HG03135 (cell line): ENCODE data around the gene PEMT.

Experiments used
- ATAC-seq: cut with Tn5 transposase; IDR thresholded peaks from one replicate; pipeline ENCODE4 v1.9.1; 2021; ENCODE audit warnings: mild to moderate bottlenecking, moderate library complexity; ENCODE audit not compliant: unreplicated experiment

Gene PEMT

DNA sequence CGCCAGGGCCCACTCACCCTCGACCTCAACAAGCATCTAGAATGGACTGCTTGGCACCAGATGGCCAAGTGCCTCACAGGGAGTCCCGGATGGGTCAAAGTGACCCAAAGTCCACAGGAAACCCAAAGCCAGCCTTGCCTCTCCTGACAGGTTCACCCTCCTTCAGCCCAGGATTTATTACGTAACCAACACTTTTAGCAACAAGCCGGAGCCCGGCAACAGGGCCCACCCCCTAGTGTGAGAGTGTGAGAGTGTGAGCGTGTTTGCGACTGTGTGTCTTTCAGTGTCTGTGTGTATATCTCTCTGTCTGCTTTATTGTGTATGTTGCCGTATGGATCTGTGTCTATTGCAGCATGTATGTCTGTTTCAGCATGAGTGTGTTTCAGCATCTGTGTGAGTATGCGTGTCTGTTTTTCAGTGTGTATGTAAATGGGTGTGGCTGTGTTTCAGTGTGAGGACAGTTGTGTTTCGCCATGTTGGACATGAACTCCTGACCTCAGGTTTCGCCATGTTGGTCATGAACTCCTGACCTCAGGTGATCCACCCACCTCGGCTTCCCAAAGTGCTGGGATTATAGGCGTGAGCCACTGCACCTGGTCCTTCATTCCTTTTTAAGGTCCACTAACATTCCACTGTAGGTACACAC lies 13.7 kb upstream of the PEMT start:
- no peak for ATAC-seq

DNA sequence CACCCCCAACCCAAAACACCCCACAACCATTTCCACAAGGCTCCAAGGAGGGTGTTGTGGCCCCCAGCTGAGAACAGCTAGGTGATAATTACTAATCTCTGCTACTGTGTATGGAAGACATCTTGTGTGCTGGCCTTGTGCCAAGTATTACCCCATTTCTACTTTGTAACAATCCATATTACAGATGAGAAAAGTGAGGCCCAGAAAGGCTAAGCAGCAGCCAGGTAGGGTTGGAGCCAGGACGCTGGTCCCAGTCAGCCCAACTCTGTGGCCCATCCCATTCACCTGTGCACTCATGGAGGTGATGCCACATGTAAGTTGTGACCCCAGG lies 12.4 kb upstream of the PEMT start:
- ATAC-seq = no peak

- ATAC-seq = no peak
Observed at GRCh38 chr17:17603178-17603894, 11.8 kb upstream of the PEMT start.

DNA sequence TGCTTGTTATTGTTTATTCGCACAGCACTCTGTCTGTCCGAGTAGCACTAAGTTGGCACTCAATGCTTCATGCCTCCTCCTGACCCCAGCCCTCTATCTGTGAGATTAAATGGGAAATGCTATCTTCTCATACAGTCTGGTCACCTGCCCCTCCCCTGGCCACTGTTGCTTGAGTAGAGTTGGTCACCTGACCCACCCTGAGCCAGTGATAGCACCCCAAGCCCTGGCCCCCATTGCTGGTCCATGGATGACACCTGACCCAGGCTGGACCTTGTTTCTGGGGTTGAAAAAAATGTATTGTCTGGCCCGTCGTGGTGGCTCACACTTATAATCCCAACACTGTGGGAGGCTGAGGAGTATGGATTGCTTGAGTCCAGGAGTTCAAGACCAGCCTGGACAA lies 8.5 kb upstream of the PEMT start:
- no peak for ATAC-seq

GRCh38 chr17:17598003-17598402 lies 6.5 kb upstream of the PEMT start:
- no peak for ATAC-seq

- no peak for ATAC-seq
Observed at GRCh38 chr17:17595755-17596154, 4.2 kb upstream of the PEMT start.

- ATAC-seq = no peak
Observed at GRCh38 chr17:17593222-17593620, 1.7 kb upstream of the PEMT start.

DNA sequence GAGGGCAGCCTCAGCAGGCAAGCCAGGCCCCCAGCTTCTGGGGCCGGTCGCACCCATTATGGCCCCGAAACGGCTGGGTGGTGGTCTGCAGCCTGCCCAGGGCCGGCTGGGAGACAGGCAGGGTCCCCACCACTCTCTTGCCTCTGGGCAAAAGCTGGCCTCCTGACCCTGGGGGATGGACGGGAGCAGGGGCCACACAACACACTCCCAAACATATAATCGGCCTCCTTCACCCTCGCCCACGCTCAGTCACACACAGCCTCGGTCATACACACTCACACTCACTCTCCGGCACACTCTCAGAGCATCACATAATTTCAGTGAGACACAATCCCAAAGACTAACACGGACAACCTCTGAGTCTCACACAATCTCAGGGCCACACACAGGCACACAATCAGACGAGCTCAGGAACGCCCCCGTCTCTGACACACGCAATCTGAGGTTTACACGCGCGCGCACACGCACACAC lies 589 bp downstream of the PEMT start:
- ATAC-seq = no peak

DNA sequence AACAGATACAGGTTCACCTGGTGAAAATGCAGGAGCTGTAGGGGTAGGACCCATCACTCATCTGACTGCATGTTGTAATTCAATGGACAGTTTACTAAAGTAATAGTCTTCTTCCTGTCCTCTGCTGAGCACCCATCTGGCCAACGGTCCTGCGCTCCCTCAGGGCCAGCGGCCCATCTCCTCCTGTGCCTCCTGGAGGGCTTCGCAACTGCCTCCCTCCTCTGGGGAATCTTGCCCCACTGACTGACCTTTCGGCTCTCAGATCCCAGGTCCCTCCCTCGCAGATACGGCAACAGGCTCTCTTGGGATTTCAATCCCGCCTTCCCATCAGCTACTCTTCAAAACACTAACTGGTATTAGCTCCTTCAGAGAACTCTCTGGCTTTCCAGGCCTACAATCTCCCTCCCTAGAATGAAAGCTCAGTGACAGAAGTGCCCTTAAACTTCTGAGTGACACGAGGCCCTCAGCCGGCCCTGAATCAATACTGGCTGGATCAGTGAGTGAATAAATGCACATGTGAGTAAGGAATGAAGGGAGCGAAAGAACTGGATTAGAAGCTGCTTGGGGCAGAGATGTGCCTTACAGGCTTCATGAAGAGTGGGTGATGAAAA lies 1.3 kb downstream of the PEMT start:
- no peak for ATAC-seq

DNA sequence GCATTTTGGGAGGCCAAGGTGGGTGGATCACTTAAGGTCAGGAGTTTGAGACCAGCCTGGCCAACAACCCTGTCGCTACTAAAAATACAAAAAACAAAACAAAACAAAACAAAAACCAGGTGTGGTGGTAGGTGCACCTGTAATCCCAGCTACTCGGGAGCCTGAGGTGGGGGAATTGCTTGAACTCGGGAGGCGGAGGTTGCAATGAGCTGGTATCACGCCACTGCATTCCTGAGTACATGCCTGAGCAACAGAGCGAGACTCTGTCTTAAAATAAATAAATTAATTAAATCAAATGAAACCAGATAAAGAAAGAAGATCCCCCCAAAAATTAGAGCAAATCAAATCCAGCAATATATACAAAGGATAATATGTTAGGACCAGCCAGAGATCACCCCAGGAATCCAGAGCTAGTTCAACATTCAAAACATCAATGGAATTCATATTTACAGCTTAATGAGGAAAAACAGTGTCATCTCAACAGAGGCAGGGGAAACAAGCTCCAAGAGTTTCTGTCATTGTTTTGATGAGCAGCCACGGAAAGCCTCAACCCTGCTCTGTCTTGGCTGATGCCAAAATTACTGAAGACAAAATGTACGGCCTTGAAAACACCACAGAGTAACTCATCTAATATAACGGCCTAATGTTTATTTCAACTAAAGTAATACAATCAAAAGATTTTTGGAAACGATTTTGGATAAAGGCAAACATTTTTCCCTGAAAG lies 3.7 kb downstream of the PEMT start:
- no peak for ATAC-seq

GRCh38 chr17:17582372-17582771 lies 9.1 kb downstream of the PEMT start:
- no peak for ATAC-seq

DNA sequence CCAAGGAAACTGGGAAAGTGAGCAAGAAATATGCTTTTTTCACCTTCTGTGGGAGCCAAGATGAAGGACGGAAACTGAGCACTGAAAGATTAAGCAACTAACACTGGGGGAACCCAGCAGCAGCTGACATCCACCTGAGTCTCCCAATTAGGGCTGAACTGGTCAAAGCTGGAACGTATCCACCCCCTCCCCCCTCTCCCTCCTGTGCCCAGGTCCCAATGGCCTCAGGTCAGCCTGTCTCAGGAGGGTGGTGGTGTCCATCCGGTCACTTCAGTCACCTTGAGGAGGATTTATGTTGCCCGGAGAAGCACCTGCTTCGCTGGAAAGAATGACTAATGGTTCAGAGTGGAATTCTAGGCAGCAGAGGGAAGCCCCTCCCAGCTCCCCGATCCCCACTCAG lies 10.0 kb downstream of the PEMT start:
- no peak for ATAC-seq

- no peak for ATAC-seq
Observed at GRCh38 chr17:17580662-17581470, 10.6 kb downstream of the PEMT start.

GRCh38 chr17:17579691-17580090 lies 11.8 kb downstream of the PEMT start:
- no peak for ATAC-seq

DNA sequence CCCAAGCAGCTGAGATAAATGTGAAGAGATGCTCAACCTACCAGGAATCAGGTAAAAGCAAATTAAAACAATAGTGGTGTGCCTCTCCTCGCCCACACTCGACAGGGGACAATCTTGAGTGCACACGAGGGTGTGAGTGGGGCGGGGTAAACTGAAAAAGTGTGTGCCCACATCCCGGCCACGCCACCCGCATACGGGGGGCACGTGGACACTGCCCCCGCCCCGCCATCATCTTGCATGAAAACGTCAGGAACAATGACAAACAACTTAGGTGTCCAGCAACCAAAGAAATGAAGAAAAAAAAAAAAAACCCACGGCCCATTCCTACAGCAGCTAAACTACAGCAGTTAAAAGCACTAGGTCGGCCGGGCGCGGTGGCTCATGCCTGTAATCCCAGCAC lies 14.1 kb downstream of the PEMT start:
- ATAC-seq = no peak

DNA sequence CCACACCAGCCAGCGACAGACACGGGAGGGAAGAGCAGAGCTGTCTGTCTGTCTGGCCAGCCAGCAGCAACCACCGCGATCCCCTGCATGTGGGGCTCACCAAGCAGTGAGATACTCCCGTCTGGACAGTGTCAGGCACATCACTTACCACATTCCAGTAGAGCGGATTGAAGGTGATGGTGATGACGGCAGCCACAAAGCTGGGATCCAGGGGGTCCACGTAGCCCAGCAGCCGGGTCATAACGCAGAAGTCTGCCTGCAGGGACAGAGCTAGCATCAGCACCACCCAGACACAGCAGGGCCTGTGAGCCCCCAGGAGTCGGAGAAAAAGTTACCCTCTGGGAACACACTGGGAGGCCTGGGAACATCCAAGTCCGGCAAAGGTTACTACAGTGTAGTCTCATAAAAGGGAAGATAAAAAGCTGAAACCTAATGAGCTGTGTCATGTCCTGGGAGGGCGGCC lies 14.7 kb downstream of the PEMT start:
- no peak for ATAC-seq

GRCh38 chr17:17575360-17576251 lies 15.9 kb downstream of the PEMT start:
- ATAC-seq = no peak

GRCh38 chr17:17573912-17574311 lies 17.6 kb downstream of the PEMT start:
- no peak for ATAC-seq

GRCh38 chr17:17572010-17572785 lies 19.3 kb downstream of the PEMT start:
- ATAC-seq = no peak
